Mucosa of gallbladder (tissue), 1 donor: ENCODE measurements around the gene PCNX2. TPM values are rescaled to one million over a fixed set of nuclear protein-coding genes. Genes with fewer than 3 reads are reported as not detected.
"Not testable (repeated sequence)": the region's sequence is repeated elsewhere in the genome, so short reads cannot be mapped to it uniquely, and the experiment has no call there.

Experiments used
- DNase-seq: peaks from one replicate; pipeline ENCODE4 v3.0.0-alpha.2; 2020; ENCODE audit warnings: low spot score
- total RNA-seq: library from RNA; stranded (reverse); gene quantifications from one replicate; pipeline ENCODE4 v1.2.1, GENCODE V29; 2021
- donor health status: DM: no; HTN: no; CAD: no.

The PCNX2 gene
- total RNA-seq, 1 donor from 2014 or later: 28.4 TPM

GRCh38 chr1:233102341-233102740 is 193.2 kb downstream of the PCNX2 start:
- no peak for DNase-seq

- DNase-seq: no peak
These were observed 197.5 kb downstream of the PCNX2 start for GRCh38 chr1:233097959-233098580.

- no peak for DNase-seq
These were observed 198.0 kb downstream of the PCNX2 start for GRCh38 chr1:233097546-233097945.

GRCh38 chr1:233094691-233095090 is 200.8 kb downstream of the PCNX2 start:
- DNase-seq: no peak

- DNase-seq: no peak
These were observed 201.3 kb downstream of the PCNX2 start for GRCh38 chr1:233094269-233094668.

GRCh38 chr1:233090746-233091494 is 204.6 kb downstream of the PCNX2 start:
- DNase-seq: no peak

- DNase-seq: no peak
These were observed 206.3 kb downstream of the PCNX2 start for GRCh38 chr1:233089251-233089650.

GRCh38 chr1:233088613-233089012 is 206.9 kb downstream of the PCNX2 start:
- DNase-seq: no peak

- no peak for DNase-seq
These were observed 208.3 kb downstream of the PCNX2 start for GRCh38 chr1:233086961-233087881.

- no peak for DNase-seq
These were observed 210.0 kb downstream of the PCNX2 start for GRCh38 chr1:233085566-233085965.

- no peak for DNase-seq
These were observed 212.6 kb downstream of the PCNX2 start for GRCh38 chr1:233082778-233083550.

- DNase-seq: no peak
These were observed 213.8 kb downstream of the PCNX2 start for GRCh38 chr1:233081735-233082134.

- DNase-seq: not testable (repeated sequence)
These were observed 214.7 kb downstream of the PCNX2 start for GRCh38 chr1:233080827-233081226.

- no peak for DNase-seq
These were observed 215.2 kb downstream of the PCNX2 start for GRCh38 chr1:233080286-233080685.

GRCh38 chr1:233079574-233079973 is 216.0 kb downstream of the PCNX2 start:
- no peak for DNase-seq

GRCh38 chr1:233078396-233078795 is 217.1 kb downstream of the PCNX2 start:
- DNase-seq: no peak

- no peak for DNase-seq
These were observed 219.6 kb downstream of the PCNX2 start for GRCh38 chr1:233075915-233076295.

GRCh38 chr1:233066087-233066486 is 229.4 kb downstream of the PCNX2 start:
- DNase-seq: no peak

GRCh38 chr1:233065685-233066084 is 229.8 kb downstream of the PCNX2 start:
- no peak for DNase-seq

- DNase-seq: no peak
These were observed 230.5 kb downstream of the PCNX2 start for GRCh38 chr1:233064988-233065387.

GRCh38 chr1:233063462-233063861 is 232.1 kb downstream of the PCNX2 start:
- DNase-seq: no peak

GRCh38 chr1:233061265-233061664 is 234.3 kb downstream of the PCNX2 start:
- no peak for DNase-seq
